Epidermal melanocyte (primary cell): Measurements from ENCODE around the gene PLA2G2F.

Experiments
- DNase-seq: peaks from one replicate; pipeline ENCODE4 v3.0.0; 2011; ENCODE audit warnings: low spot score; ENCODE audit not compliant: insufficient read length

PLA2G2F gene

GRCh38 chr1:20138961-20139550 is at the start of gene PLA2G2F:
PLA2G2F (plus strand) TSS chr1:20139323; CDS start chr1:20139428, 105 bp downstream.
- no peak for DNase-seq

GRCh38 chr1:20089328-20090077 is 49.6 kb upstream of the PLA2G2F start:
- no peak for DNase-seq

GRCh38 chr1:20090119-20090518 is 49.0 kb upstream of the PLA2G2F start:
- DNase-seq: no peak

- no peak for DNase-seq
Observed at GRCh38 chr1:20090641-20091040, 48.5 kb upstream of the PLA2G2F start.

- DNase-seq: no peak
Observed at GRCh38 chr1:20093303-20093702, 45.8 kb upstream of the PLA2G2F start.

- no peak for DNase-seq
Observed at GRCh38 chr1:20093940-20094391, 45.2 kb upstream of the PLA2G2F start.

GRCh38 chr1:20095564-20096434 is 43.3 kb upstream of the PLA2G2F start:
- no peak for DNase-seq

GRCh38 chr1:20096840-20097447 is 42.2 kb upstream of the PLA2G2F start:
- no peak for DNase-seq

- DNase-seq: no peak
Observed at GRCh38 chr1:20099533-20099932, 39.6 kb upstream of the PLA2G2F start.

- DNase-seq: no peak
Observed at GRCh38 chr1:20100632-20101355, 38.3 kb upstream of the PLA2G2F start.

GRCh38 chr1:20102875-20103274 is 36.2 kb upstream of the PLA2G2F start:
- no peak for DNase-seq

- DNase-seq: no peak
Observed at GRCh38 chr1:20105856-20106255, 33.3 kb upstream of the PLA2G2F start.

- DNase-seq: no peak
Observed at GRCh38 chr1:20107351-20107750, 31.8 kb upstream of the PLA2G2F start.

GRCh38 chr1:20107796-20108195 is 31.3 kb upstream of the PLA2G2F start:
- DNase-seq: no peak

- no peak for DNase-seq
Observed at GRCh38 chr1:20108366-20109123, 30.6 kb upstream of the PLA2G2F start.

GRCh38 chr1:20109223-20109856 is 29.8 kb upstream of the PLA2G2F start:
- no peak for DNase-seq

GRCh38 chr1:20110679-20111078 is 28.4 kb upstream of the PLA2G2F start:
- DNase-seq: no peak

- DNase-seq: no peak
Observed at GRCh38 chr1:20111452-20111851, 27.7 kb upstream of the PLA2G2F start.

GRCh38 chr1:20112279-20113000 is 26.7 kb upstream of the PLA2G2F start:
- DNase-seq: no peak
